Body of pancreas (tissue), 4 donors: ENCODE data around the gene PSMB7. TPM values are rescaled to one million over a fixed set of nuclear protein-coding genes. Genes with fewer than 3 reads are reported as not detected.

Experiments used
- ATAC-seq: fragments of 150-250 bp; one replicate; pipeline ENCODE4 v1.9.1; 2016
- DNase-seq, 4 donors: peaks; one replicate each; pipeline ENCODE4 v3.0.0-alpha.2; 2019
- H3K27ac ChIP-seq, 4 donors: fragments of 200-600 bp; sonication (generic); 1 replicate in 3 of 4; 2 replicates in 1 of 4; pipeline versions ENCODE4 v1.5.1 to v1.6.1; 2016 to 2019; ENCODE audit warnings: mild to moderate bottlenecking in 1 of 4, mixed read lengths in 1 of 4, moderate library complexity in 1 of 4
- H3K27me3 ChIP-seq, 2 donors: fragments of 200-600 bp; sonication (generic); one replicate each; pipeline ENCODE4 v1.6.0; 2016; ENCODE audit warnings: mild to moderate bottlenecking in 1 of 2
- H3K36me3 ChIP-seq, 2 donors: fragments of 200-600 bp; sonication (generic); replicated peaks in 1 of 2; 2 replicates each; pipeline ENCODE4 v1.5.1; 2016; ENCODE audit warnings: low read depth in 2 of 2; ENCODE audit not compliant: insufficient read depth in 1 of 2
- H3K4me1 ChIP-seq: fragments of 200-600 bp; sonication (generic); one replicate; pipeline ENCODE4 v1.6.0; 2016
- H3K4me3 ChIP-seq, 2 donors: fragments of 200-600 bp; sonication (generic); 1 replicate in 1 of 2; 2 replicates in 1 of 2; pipeline ENCODE4 v1.5.1; 2016 to 2019
- H3K9me3 ChIP-seq, 3 donors: fragments of 200-600 bp; sonication (generic); 1 replicate in 2 of 3; 2 replicates in 1 of 3; pipeline ENCODE4 v1.5.1; 2016
- POLR2A ChIP-seq, 3 donors: fragments of 450-650 bp; IDR thresholded peaks; one replicate each; pipeline ENCODE4 v1.6.1; 2016; ENCODE audit warnings: antibody characterized with exemption in 3 of 3, mild to moderate bottlenecking in 2 of 3
- WGBS, 2 donors: methylation state at CpG; one replicate each; pipeline ENCODE4 v1.1.5; 2017; 5-methylcytosine and 5-hydroxymethylcytosine counted together
- intact Hi-C: fragments of 100-400 bp; cut with DNase I; formaldehyde crosslinking; loops from one replicate; pipeline ENCODE4 v1.15.1; 2023
- total RNA-seq, 2 donors: library from RNA; depleted of rRNA; stranded (reverse); fragments of >200 nt; gene quantifications; one replicate each; pipeline ENCODE4 v1.1.0, GENCODE V29; 2016
- TF ChIP-seq, protein P1 (sequence below), 7 experiments: fragments of 450-650 bp in 4 of 7; fragments of 200-600 bp in 3 of 7; sonication (generic) in 3 of 7; IDR thresholded peaks; one replicate each; pipeline ENCODE4 v1.5.1; 2016 to 2019; ENCODE audit warnings: antibody characterized with exemption in 7 of 7

PSMB7 gene
- total RNA-seq, 2 donors from 2014 or later, result 31.6 to 93.9 TPM

DNA sequence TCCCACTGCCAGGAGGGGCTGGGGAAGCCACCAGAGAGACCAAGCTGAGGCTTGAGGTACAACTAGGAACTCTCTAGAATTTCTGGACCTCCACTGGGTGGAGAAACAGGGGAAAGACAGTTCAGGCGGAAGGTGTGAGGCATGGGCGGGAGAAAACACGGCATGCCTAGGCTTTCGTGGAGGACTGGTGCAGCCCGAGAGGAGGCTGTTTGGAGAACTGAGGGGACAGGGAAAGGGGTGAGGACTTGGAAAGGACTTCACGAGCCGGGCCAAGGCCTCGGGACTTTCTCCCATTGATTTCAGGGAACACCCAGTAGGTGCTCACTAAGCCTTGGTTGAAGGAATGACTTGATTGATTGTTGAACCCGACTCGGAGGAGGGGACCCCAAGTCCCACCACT lies 25.5 kb upstream of the PSMB7 start:
- Histone ChIP-seq H3K27me3 (no peaks in the 10 kb centered on the region), H3K4me1 (no peaks in the 10 kb centered on the region), H3K4me3 (no peak overlapping the region), H3K27ac (no peak overlapping the region), H3K36me3 (no peaks in the 10 kb centered on the region), H3K9me3 (peaks cover 0 to 7% (median 0%) of the 10 kb centered on the region in 3 donors)
- intact Hi-C loops, result no loop called here
- DNase-seq (no peak), ATAC-seq (no peak)
- 73 to 84% methylated on average over 10 of the region's 10 CpGs for WGBS, 2 donors
- TF ChIP-seq POLR2A (IDR thresholded peaks at IDR 0.05), result no peak
- TF ChIP-seq, protein P1, sequence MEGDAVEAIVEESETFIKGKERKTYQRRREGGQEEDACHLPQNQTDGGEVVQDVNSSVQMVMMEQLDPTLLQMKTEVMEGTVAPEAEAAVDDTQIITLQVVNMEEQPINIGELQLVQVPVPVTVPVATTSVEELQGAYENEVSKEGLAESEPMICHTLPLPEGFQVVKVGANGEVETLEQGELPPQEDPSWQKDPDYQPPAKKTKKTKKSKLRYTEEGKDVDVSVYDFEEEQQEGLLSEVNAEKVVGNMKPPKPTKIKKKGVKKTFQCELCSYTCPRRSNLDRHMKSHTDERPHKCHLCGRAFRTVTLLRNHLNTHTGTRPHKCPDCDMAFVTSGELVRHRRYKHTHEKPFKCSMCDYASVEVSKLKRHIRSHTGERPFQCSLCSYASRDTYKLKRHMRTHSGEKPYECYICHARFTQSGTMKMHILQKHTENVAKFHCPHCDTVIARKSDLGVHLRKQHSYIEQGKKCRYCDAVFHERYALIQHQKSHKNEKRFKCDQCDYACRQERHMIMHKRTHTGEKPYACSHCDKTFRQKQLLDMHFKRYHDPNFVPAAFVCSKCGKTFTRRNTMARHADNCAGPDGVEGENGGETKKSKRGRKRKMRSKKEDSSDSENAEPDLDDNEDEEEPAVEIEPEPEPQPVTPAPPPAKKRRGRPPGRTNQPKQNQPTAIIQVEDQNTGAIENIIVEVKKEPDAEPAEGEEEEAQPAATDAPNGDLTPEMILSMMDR (IDR thresholded peaks at IDR 0.05), result no peak

DNA sequence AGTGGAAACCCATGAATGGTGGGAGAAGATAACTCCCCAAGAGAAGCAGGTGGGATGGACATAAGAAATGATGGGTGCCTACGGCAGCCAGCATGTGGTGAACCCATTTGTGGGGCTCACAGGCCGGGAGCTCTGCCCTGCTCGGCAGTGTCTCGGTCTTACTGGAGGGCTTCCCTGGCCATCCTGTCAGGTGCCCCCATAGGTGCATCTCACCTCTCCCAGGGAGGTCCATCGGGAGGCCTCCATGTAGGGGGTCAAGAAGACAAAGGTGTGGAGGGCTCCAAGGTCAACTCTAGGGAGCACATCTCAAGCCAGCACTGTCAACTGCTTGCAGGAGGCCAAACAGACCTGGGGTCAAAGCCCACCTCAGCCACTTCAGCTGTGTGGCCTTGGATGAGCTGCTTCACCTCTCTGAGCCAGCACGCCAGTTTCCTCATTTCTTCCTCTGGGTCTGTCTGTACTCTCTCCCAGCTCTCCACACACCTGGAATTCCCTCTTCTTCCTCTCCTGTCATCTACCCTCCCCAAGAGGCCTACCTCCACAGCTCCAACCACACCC lies 24.5 kb upstream of the PSMB7 start:
- intact Hi-C loops, result no loop called here
- DNase-seq (no peak), ATAC-seq (no peak)
- Histone ChIP-seq H3K36me3 (no peaks in the 10 kb centered on the region), H3K9me3 (peaks cover 0 to 7% (median 0%) of the 10 kb centered on the region in 3 donors), H3K4me3 (no peak overlapping the region), H3K27me3 (no peaks in the 10 kb centered on the region), H3K27ac (no peak overlapping the region), H3K4me1 (no peaks in the 10 kb centered on the region)
- 88 to 94% methylated on average over 6 of the region's 6 CpGs for WGBS, 2 donors
- TF ChIP-seq, protein P1 (IDR thresholded peaks at IDR 0.05), result no peak
- no peak for TF ChIP-seq POLR2A (IDR thresholded peaks at IDR 0.05)

DNA sequence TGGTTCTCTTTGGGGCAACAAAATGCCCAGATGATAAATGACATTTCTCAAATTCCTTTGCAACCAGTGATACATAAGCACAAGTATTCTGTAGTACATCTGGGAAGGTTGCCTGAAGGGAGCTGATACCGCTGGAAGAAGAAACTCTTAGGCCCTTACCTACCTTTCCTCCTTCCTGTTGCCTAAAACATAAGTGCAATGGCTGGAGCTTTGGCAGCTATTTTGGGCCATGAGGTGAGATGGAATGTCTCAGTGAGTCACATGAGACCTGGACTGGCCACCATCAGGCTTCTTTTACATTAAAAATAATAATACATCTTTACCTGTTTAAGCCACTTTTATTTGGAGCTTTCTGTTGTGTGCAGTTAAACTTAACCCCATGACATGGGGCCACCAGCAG lies 23.8 kb upstream of the PSMB7 start:
- no peaks in the 10 kb centered on the region for H3K27me3 ChIP-seq
- peaks cover 0 to 7% (median 0%) of the 10 kb centered on the region in 3 donors for H3K9me3 ChIP-seq
- TF ChIP-seq POLR2A (IDR thresholded peaks at IDR 0.05), result no peak
- TF ChIP-seq, protein P1 (IDR thresholded peaks at IDR 0.05), result no peak
- no peak overlapping the region for H3K4me3 ChIP-seq
- ATAC-seq (no peak), DNase-seq (no peak)
- 85 to 100% methylated on average over 1 of the region's 1 CpG for WGBS, 2 donors
- no peaks in the 10 kb centered on the region for H3K36me3 ChIP-seq
- H3K27ac ChIP-seq, result no peak overlapping the region
- intact Hi-C loops, result no loop called here
- H3K4me1 ChIP-seq, result no peaks in the 10 kb centered on the region

DNA sequence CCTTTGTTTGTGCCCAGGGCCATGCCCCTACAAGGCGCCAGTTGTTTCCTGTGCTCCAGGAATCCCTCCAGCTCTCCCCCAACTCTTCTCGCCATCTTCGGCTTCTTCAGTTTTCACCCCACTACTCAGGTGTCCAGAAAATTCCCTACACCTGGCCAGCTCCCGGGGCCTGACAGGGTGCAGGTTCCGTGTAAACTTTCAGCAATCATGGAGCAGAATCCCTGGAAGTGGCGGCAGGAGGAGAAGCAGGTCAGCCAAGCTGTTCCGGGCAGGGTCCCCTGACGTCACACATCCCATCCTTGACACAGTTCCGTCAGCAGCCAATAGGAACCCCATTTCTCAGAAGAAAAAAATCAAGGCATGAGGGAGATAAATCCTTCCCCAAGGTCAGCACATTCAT lies 22.8 kb upstream of the PSMB7 start:
- no peak overlapping the region for H3K4me3 ChIP-seq
- ATAC-seq (no peak), DNase-seq (no peak)
- 57 to 59% methylated on average over 9 of the region's 9 CpGs for WGBS, 2 donors
- no peaks in the 10 kb centered on the region for H3K36me3 ChIP-seq
- H3K27me3 ChIP-seq, result no peaks in the 10 kb centered on the region
- H3K9me3 ChIP-seq, result peaks cover 0 to 7% (median 0%) of the 10 kb centered on the region in 3 donors
- no peaks in the 10 kb centered on the region for H3K4me1 ChIP-seq
- H3K27ac ChIP-seq, result no peak overlapping the region
- intact Hi-C loops, result no loop called here
- TF ChIP-seq, protein P1 (IDR thresholded peaks at IDR 0.05), result no peak
- TF ChIP-seq POLR2A (IDR thresholded peaks at IDR 0.05), result no peak

DNA sequence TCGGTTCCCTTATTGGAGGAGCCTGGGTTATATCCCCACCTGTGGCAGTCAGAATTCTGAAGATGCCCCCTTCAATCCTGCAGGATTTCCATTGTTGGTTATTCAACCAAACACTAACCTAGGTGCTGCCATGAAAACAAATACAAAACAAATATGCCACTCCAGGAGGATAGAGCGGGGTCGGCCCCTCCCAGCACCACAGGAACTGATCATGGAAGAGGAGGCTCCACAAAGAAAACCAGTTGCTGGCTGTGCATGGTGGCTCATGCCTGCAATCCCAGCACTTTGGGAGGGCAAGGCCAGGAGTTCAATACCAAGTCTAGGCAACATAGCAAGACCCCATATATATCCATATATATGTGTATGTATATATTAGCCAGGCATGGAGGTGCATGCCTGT lies 21.8 kb upstream of the PSMB7 start:
- H3K27me3 ChIP-seq, result no peaks in the 10 kb centered on the region
- 89 to 90% methylated on average over 3 of the region's 3 CpGs for WGBS, 2 donors
- TF ChIP-seq, protein P1 (IDR thresholded peaks at IDR 0.05), result no peak
- TF ChIP-seq POLR2A (IDR thresholded peaks at IDR 0.05), result no peak
- intact Hi-C loops, result no loop called here
- no peaks in the 10 kb centered on the region for H3K36me3 ChIP-seq
- DNase-seq (no peak), ATAC-seq (no peak)
- no peak overlapping the region for H3K4me3 ChIP-seq
- peaks cover 0 to 7% (median 0%) of the 10 kb centered on the region in 3 donors for H3K9me3 ChIP-seq
- no peaks in the 10 kb centered on the region for H3K4me1 ChIP-seq
- no peak overlapping the region for H3K27ac ChIP-seq
